Activated CD8-positive, alpha-beta memory T cell treated with anti-CD3 and anti-CD28 coated beads, Interleukin-2, amount 10 ng/mL, durations not matched to agents 7 days and 5 days (primary cell): Measurements from ENCODE around the gene H2AZ1. TPM values are rescaled to one million over a fixed set of nuclear protein-coding genes. Genes with fewer than 3 reads are reported as not detected.

Source experiments
- ATAC-seq: fragments of 150-1000 bp; cut with Tn5 transposase; one replicate; pipeline ENCODE4 v1.10.0; 2021; ENCODE audit warnings: moderate library complexity
- CTCF ChIA-PET: fragments of 350-600 bp; sonication (Branson Sonifier 250); formaldehyde crosslinking; loops from one replicate; lab custom pipeline; 2021; ENCODE audit warnings: antibody characterized with exemption; lab: Charles Lee
- DNase-seq: peaks from one replicate; pipeline ENCODE4 v3.0.0-alpha.2; 2020
- H3K27ac Mint-ChIP-seq: one replicate; pipeline ENCODE4 v1.8.0; 2021; ENCODE audit warnings: mild to moderate bottlenecking, mixed read lengths
- H3K27me3 Mint-ChIP-seq: one replicate; pipeline ENCODE4 v1.8.0; 2021; ENCODE audit warnings: mixed read lengths
- H3K36me3 Mint-ChIP-seq: one replicate; pipeline ENCODE4 v1.8.0; 2021; ENCODE audit warnings: mild to moderate bottlenecking, mixed read lengths
- H3K4me1 Mint-ChIP-seq: one replicate; pipeline ENCODE4 v1.8.0; 2021; ENCODE audit warnings: mixed read lengths
- H3K4me3 Mint-ChIP-seq: one replicate; pipeline ENCODE4 v1.8.0; 2021; ENCODE audit warnings: mild to moderate bottlenecking, moderate library complexity, mixed read lengths
- H3K9me3 Mint-ChIP-seq: one replicate; pipeline ENCODE4 v1.8.0; 2022; ENCODE audit warnings: low read depth, mixed read lengths
- total RNA-seq, 2 experiments: library from RNA; stranded (reverse); gene quantifications; one replicate each; pipeline ENCODE4 v1.2.3, GENCODE V29; 2021

H2AZ1 gene
- total RNA-seq, 2 experiments from 2014 or later = 607 to 663 TPM

- no peaks in the 10 kb centered on the region for H3K9me3 Mint-ChIP-seq
- DNase-seq (no peak), ATAC-seq (no peak)
- H3K4me3 Mint-ChIP-seq = no peak overlapping the region
- CTCF ChIA-PET = no interaction called here
- peaks cover 22% of the 10 kb centered on the region for H3K4me1 Mint-ChIP-seq
- H3K27ac Mint-ChIP-seq = peak overlapping the region; percentile 14
- H3K27me3 Mint-ChIP-seq = no peaks in the 10 kb centered on the region
- H3K36me3 Mint-ChIP-seq = peaks cover 37% of the 10 kb centered on the region
Measured at GRCh38 chr4:99927566-99927965, 22.5 kb downstream of the H2AZ1 start.

GRCh38 chr4:99921174-99921573 lies 28.9 kb downstream of the H2AZ1 start:
- Mint-ChIP-seq H3K27ac (peak overlapping the region; percentile 44), H3K27me3 (no peaks in the 10 kb centered on the region), H3K9me3 (no peaks in the 10 kb centered on the region), H3K36me3 (peaks cover 50% of the 10 kb centered on the region), H3K4me1 (peaks cover 13% of the 10 kb centered on the region), H3K4me3 (no peak overlapping the region)
- DNase-seq = no peak
- no peak for ATAC-seq
- CTCF ChIA-PET = interaction anchor here (1.2 to 1.3 kb wide), 2 partner anchors 19 to 24 kb away, joined by 3 read pairs; no protein-coding TSS in a partner anchor

GRCh38 chr4:99918656-99919055 lies 31.4 kb downstream of the H2AZ1 start:
- Mint-ChIP-seq H3K9me3 (peaks cover 2% of the 10 kb centered on the region), H3K27me3 (no peaks in the 10 kb centered on the region), H3K4me3 (no peak overlapping the region), H3K36me3 (peaks cover 61% of the 10 kb centered on the region), H3K27ac (no peak overlapping the region), H3K4me1 (peaks cover 12% of the 10 kb centered on the region)
- CTCF ChIA-PET = no interaction called here
- DNase-seq (no peak), ATAC-seq (no peak)

GRCh38 chr4:99917575-99917974 lies 32.5 kb downstream of the H2AZ1 start:
- Mint-ChIP-seq H3K4me3 (no peak overlapping the region), H3K27me3 (no peaks in the 10 kb centered on the region), H3K36me3 (peaks cover 63% of the 10 kb centered on the region), H3K9me3 (peaks cover 2% of the 10 kb centered on the region), H3K4me1 (peaks cover 12% of the 10 kb centered on the region), H3K27ac (no peak overlapping the region)
- CTCF ChIA-PET = interaction anchor here (1.4 kb wide), 1 partner anchor 27 kb away, joined by 3 read pairs; no protein-coding TSS in a partner anchor
- DNase-seq (no peak), ATAC-seq (no peak)

GRCh38 chr4:99915449-99915848 lies 34.6 kb downstream of the H2AZ1 start:
- ATAC-seq = no peak
- Mint-ChIP-seq H3K4me3 (no peak overlapping the region), H3K27ac (peak overlapping the region; percentile 10), H3K36me3 (peaks cover 60% of the 10 kb centered on the region), H3K9me3 (peaks cover 2% of the 10 kb centered on the region), H3K4me1 (peaks cover 10% of the 10 kb centered on the region), H3K27me3 (no peaks in the 10 kb centered on the region)
- CTCF ChIA-PET = interaction anchor here (0.9 to 1.0 kb wide), 2 partner anchors 17 to 21 kb away, joined by 3 to 4 read pairs; partner anchors contain the start of gene LAMTOR3
- no peak for DNase-seq

Other genes with a start within 250 kb of the H2AZ1 start
- 10 to 100 TPM; 24.6 to 25.3 TPM for gene DAPP1, start 133.4 kb downstream of the H2AZ1 start, total RNA-seq
- gene LAMTOR3, start 55.8 kb downstream of the H2AZ1 start, total RNA-seq = 10 to 100 TPM; 20.6 to 25.3 TPM
- 10 to 100 TPM; 59.6 to 63.6 TPM for gene DNAJB14, start 3.7 kb downstream of the H2AZ1 start, total RNA-seq
- gene DDIT4L, start 240.2 kb upstream of the H2AZ1 start, total RNA-seq = under 1 TPM; 0.21 to 0.58 TPM